ENCODE results near the gene CYP2A6. TPM values are rescaled to one million over a fixed set of nuclear protein-coding genes. Genes with fewer than 3 reads are reported as not detected.
"Not testable (repeated sequence)": the region's sequence is repeated elsewhere in the genome, so short reads cannot be mapped to it uniquely, and the experiment has no call there.

Gene CYP2A6
- total RNA-seq, 1 donor from 2014 or later, result not detected

DNA sequence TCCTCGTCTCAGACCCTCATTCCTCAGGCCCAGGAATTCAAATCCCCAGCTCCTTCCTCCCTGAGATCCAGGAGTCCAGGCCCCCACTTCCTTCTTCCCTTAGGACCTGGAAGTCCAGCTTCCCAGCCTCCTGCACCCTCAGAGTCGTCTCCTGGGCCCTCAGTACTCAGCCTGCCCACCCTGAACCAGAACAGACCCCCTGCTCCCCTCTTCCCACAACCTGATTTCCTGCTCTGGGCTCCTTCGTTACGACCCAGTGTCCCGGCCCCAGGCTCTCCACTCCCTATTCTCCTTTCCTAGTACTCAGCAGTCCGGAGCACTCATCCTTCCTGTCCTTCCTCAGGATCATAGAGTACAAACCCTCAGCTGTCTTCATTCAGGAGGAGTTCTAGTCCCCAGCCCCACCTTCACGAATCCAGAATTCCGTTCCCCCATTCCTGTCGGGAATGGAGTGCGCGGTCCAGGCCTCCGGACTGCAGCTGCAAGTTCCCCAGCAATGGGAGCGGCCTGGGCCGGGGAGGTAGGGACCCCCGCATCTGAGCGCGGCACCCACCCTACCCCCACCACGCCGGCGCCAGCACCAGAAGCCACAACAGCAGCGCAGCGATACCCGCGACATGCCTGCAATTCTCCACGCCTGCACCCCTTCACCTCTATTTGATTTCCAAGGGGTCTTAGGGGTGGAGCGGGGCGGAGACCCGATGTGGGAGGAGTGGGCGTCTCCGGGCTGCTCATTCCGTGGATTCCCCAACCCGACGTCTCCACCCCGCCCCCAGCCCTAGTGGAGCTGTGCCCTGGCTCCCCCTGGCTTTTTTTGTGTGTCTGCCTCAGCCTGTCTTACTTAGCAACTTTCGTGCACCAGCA is 38.5 kb downstream of the CYP2A6 start:
- Histone ChIP-seq H3K27me3 (ENCODE audit: control insufficient read depth, insufficient read depth, low read length) (peaks cover 16% of the 10 kb centered on the region), H3K4me3 (ENCODE audit: low read depth, low read length) (no peak overlapping the region), H3K36me3 (ENCODE audit: control insufficient read depth, insufficient read depth, low read length) (no peaks in the 10 kb centered on the region)
- no peak for DNase-seq (ENCODE audit: low read depth)
- peak; percentile 7 for TF ChIP-seq CTCF (IDR thresholded peaks at IDR 0.05; ENCODE audit: insufficient read depth, low read length, poor library complexity, severe bottlenecking)

DNA sequence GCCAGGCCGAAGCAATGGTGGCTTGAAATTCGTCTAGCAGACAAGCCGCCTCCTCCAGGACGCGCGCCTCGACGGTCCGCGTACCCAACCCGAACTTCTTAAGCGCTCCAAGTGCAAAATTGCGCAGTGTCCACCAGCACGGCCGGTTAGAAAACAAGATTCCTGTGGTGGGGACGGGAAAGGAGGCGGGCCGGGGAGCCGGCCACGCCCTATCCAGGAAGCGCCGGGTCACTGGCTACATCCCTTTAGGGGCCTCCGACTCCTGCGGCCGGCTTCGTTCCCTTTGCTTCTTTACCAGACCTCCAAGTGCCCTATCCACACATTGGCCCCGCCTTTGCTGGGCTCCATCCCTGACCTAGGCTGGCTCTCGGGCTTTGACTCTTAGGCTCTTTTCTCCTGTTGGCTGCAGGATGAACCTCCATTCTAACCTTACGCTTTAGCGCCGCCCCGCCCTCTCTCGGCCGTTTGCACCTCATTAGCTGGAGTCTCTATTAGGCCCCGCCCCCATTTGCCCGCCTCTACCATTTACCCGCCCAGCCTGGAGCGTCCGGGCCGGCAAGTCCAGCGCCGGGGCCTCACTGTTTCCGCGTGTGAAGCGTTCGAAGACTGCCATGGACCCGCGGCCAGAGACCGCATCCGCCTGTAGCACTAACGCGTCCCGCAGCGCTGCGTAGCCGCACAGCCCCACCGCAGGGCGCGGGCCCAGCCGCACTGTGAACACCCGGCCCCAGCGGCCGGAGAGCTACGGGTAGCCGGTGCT is 39.4 kb downstream of the CYP2A6 start:
- DNase-seq (ENCODE audit: low read depth); H3K36me3 ChIP-seq (ENCODE audit: control insufficient read depth, insufficient read depth, low read length): not testable (repeated sequence)
- Histone ChIP-seq H3K4me3 (ENCODE audit: low read depth, low read length) (peak overlapping the region; percentile 40), H3K27me3 (ENCODE audit: control insufficient read depth, insufficient read depth, low read length) (peaks cover 16% of the 10 kb centered on the region)

GRCh38 chr19:40810160-40810559 is 40.1 kb downstream of the CYP2A6 start:
- TF ChIP-seq CTCF (IDR thresholded peaks at IDR 0.05; ENCODE audit: insufficient read depth, low read length, poor library complexity, severe bottlenecking), result no peak
- Histone ChIP-seq H3K27me3 (ENCODE audit: control insufficient read depth, insufficient read depth, low read length) (peaks cover 12% of the 10 kb centered on the region), H3K36me3 (ENCODE audit: control insufficient read depth, insufficient read depth, low read length) (peaks cover under 1% of the 10 kb centered on the region), H3K4me3 (ENCODE audit: low read depth, low read length) (peak overlapping the region; percentile 40)
- DNase-seq (ENCODE audit: low read depth), result no peak

DNA sequence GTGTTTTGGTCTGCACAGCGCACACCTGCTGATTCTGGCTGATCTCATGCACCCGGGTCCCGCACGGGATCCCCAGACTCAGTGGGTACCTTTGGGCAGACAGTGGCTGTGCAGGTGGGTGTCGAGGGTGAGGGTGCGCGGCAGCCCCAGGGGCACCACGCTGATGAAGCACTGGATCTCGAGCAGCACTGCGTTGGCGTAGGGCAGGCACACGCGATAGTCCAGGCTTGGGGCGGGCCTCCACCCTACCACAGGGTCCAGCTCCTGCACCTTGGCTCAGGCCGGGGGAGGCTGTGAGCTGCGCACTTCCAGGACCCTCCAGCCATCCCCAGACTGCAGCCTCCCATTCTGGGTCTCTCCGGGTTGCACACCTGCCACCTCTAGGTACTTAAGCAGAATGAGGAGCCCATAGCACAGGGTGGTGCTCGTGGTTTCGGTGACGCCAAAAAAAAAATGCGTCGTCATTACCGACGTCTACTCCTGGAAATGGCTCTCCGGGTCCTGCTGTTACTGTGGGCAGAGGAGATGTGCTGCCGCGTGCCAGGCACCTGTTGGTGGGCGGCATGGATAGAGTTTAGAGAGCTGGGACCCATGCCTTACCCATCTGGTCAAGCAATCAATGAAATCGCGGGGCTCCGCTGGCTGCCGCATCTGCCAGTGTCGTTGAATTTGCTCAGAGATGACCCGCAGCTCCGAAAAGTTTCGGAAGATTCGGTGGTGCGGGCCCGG is 40.7 kb downstream of the CYP2A6 start:
- peaks cover 1% of the 10 kb centered on the region for H3K36me3 ChIP-seq (ENCODE audit: control insufficient read depth, insufficient read depth, low read length)
- H3K27me3 ChIP-seq (ENCODE audit: control insufficient read depth, insufficient read depth, low read length), result peaks cover 12% of the 10 kb centered on the region
- no peak overlapping the region for H3K4me3 ChIP-seq (ENCODE audit: low read depth, low read length)
- no peak for TF ChIP-seq CTCF (IDR thresholded peaks at IDR 0.05; ENCODE audit: insufficient read depth, low read length, poor library complexity, severe bottlenecking)
- no peak for DNase-seq (ENCODE audit: low read depth)

DNA sequence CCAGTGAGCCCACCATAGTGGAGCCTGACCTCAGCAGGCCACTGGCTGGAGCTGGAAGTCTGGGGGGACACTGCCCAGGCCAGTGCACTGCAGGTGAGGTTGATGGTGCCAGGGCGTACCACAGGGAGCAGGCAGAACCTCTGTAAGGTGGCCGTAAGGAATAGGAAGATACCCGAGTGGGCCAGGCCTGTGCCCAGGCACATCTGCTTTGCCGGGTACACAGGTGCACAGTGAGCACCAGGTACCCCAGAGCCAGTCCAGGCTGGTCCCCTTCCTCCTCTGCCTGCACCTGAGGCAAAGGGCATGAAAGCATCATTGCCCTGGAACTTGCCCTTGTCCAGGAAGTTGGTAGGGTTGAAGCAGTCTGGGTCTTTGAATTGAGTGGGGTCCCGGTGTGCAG is 41.8 kb downstream of the CYP2A6 start:
- H3K27me3 ChIP-seq (ENCODE audit: control insufficient read depth, insufficient read depth, low read length), result peaks cover 6% of the 10 kb centered on the region
- no peak for TF ChIP-seq CTCF (IDR thresholded peaks at IDR 0.05; ENCODE audit: insufficient read depth, low read length, poor library complexity, severe bottlenecking)
- DNase-seq (ENCODE audit: low read depth), result no peak
- no peak overlapping the region for H3K4me3 ChIP-seq (ENCODE audit: low read depth, low read length)
- H3K36me3 ChIP-seq (ENCODE audit: control insufficient read depth, insufficient read depth, low read length), result peaks cover 1% of the 10 kb centered on the region

DNA sequence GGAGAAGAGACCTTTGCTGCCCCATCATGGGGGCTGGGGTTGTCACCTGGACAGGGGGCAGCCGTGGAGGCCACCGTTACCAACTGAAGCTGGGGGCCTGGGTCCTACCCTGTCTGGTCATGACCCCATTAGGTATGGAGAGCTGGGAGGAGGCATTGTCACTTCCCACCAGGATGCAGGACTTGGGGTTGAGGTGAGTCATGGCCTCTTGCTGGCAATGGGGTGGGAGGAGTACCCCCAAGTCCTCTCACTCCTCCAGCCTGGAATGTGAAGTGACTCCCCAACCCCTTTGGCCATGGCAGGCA is 42.3 kb downstream of the CYP2A6 start:
- peaks cover 6% of the 10 kb centered on the region for H3K27me3 ChIP-seq (ENCODE audit: control insufficient read depth, insufficient read depth, low read length)
- H3K36me3 ChIP-seq (ENCODE audit: control insufficient read depth, insufficient read depth, low read length), result peaks cover 1% of the 10 kb centered on the region
- no peak for DNase-seq (ENCODE audit: low read depth)
- H3K4me3 ChIP-seq (ENCODE audit: low read depth, low read length), result no peak overlapping the region
- no peak for TF ChIP-seq CTCF (IDR thresholded peaks at IDR 0.05; ENCODE audit: insufficient read depth, low read length, poor library complexity, severe bottlenecking)

All from kidney epithelial cell (primary cell).